Skeletal muscle cell (primary cell): ENCODE data around the gene OR2S2.

ENCODE experiments used
- DNase-seq: peaks from one replicate; pipeline ENCODE4 v3.0.0-alpha.2; 2010; ENCODE audit warnings: low read depth
- H3K4me3 ChIP-seq: 2 replicates; pipeline ENCODE4 v1.5.1; 2011; ENCODE audit warnings: low read depth, mild to moderate bottlenecking, control low read depth, low read length, moderate library complexity

The OR2S2 gene

DNA sequence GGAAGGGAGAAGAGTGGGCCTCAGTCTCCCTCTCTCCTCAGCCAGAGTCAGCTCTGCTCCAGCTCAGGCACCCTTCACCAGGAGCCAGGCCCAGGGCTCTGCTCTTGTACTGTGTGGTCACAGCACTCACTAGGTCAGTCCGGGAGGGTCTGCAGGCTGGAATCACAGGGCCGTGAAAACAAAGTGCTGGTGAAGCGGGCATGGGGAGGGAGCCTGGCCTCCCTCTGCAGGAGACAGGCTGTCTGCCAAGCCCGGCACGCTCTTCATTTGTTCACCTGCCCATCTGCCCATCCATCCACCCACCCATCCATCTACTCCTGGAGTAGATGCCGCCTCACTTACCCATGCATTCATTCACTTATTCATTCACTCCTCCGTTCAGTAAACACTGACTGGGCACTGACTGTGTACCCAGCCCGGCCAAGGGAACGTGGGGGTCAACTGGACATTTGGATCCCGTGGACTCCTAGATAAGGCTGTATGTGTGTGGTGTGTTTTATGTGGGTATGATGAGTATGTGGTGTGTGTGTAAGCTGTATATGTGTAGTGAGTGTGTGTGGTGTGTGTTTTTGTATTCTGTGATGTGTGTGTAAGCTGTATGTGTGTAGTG lies 45.1 kb downstream of the OR2S2 start:
- no peak for DNase-seq
- no peak overlapping the region for H3K4me3 ChIP-seq

- no peak for DNase-seq
- no peak overlapping the region for H3K4me3 ChIP-seq
Measured at GRCh38 chr9:35911690-35912089, 46.3 kb downstream of the OR2S2 start.

GRCh38 chr9:35910613-35911359 lies 47.2 kb downstream of the OR2S2 start:
- no peak overlapping the region for H3K4me3 ChIP-seq
- DNase-seq: peak; percentile 46

- no peak overlapping the region for H3K4me3 ChIP-seq
- DNase-seq: no peak
Measured at GRCh38 chr9:35909687-35910612, 48.0 kb downstream of the OR2S2 start.

- DNase-seq: no peak
- H3K4me3 ChIP-seq: no peak within 1 kb of the TSS
Measured at GRCh38 chr9:35909274-35909673, 48.7 kb downstream of the OR2S2 start, which contains the start of gene SPAAR. Gene SPAAR (plus strand): TSS chr9:35909490. CDS start chr9:35910464, 974 bp downstream.

- no peak overlapping the region for H3K4me3 ChIP-seq
Measured at GRCh38 chr9:35908504-35909125, 49.3 kb downstream of the OR2S2 start.

GRCh38 chr9:35907711-35908503 lies 50.0 kb downstream of the OR2S2 start:
- peak; percentile 99 for DNase-seq
- peak overlapping the region; percentile 25 for H3K4me3 ChIP-seq

More at GRCh38 chr9:35908504-35909125, 49.3 kb downstream of the OR2S2 start:
- DNase-seq: no peak
